ENCODE data around the gene TBC1D1.
A peak's percentile ranks its signal among the peaks of the same experiment; 100 is the strongest.

Gene TBC1D1

DNA sequence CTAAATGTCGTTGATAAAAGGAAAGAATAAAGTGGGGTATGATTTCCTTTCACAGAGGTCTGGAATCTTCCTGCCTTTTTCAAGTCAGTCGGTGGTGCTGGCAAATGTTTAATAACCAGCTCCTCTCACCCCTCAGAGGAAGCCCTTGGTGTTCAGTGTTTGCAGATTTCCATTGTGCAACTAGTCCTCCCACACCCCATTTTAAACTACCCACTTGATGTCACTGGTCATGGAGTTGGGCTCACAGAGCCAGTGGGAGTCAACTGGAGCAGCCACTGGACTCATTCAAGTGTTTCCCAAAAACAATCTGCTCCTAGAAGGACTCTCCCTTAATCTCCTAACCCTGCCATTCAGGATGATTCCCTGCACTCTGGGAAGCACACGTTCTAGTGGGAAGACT lies 218.5 kb downstream of the TBC1D1 start:
- WGBS, result 73% methylated on average over 2 of the region's 3 CpGs
- no peak overlapping the region for H2AFZ ChIP-seq (ENCODE audit: low read depth, low read length)

DNA sequence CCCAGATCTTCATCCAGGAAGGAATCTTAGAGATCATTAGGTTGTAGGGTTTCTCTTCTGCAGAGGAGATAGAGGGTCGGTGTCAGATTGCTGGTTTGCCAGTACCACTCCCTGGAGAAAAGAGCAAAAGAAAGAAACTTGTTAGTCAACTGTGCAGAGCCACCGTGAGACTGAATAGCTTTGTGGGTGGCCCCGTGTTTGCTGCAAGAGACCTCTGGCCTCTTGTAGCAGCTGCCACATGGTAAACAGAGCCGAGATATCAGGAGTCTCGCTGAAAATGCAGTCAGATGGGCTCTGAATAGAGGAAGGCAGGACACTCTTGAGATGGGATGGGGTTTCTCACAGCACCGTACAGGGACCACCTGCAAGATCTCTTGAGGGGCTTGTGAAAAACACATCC lies 219.0 kb downstream of the TBC1D1 start:
- H3K79me1 ChIP-seq (replicated peaks; ENCODE audit: low read length, poor library complexity, severe bottlenecking), result peaks cover 11% of the 10 kb centered on the region
- H2AK5ac ChIP-seq (ENCODE audit: low read length, severe bottlenecking), result no peak overlapping the region
- no peak overlapping the region for H2BK120ac ChIP-seq (ENCODE audit: low read depth, low read length)
- WGBS, result 24% methylated on average over 6 of the region's 6 CpGs
- H3K18ac ChIP-seq (ENCODE audit: low read depth in 1 of 2, low read length in 2 of 2), result no peak overlapping the region
- no peak overlapping the region for H4K8ac ChIP-seq (ENCODE audit: low read length)
- H4K91ac ChIP-seq (ENCODE audit: low read length), result no peak overlapping the region
- H3K4me2 ChIP-seq (ENCODE audit: low read length, poor library complexity, severe bottlenecking), result no peak overlapping the region
- no peak overlapping the region for H2AFZ ChIP-seq (ENCODE audit: low read depth, low read length)
- H3K4me3 ChIP-seq (ENCODE audit: insufficient read depth in 1 of 2, low read depth in 1 of 2, low read length in 2 of 2), result no peak overlapping the region
- no peak overlapping the region for H3K27ac ChIP-seq (ENCODE audit: low read length, poor library complexity, severe bottlenecking)
- peak; percentile 68 for DNase-seq
- H2BK15ac ChIP-seq (ENCODE audit: low read depth, poor library complexity, severe bottlenecking), result no peak overlapping the region
- no peak overlapping the region for H3K14ac ChIP-seq (ENCODE audit: low read length in 2 of 2)
- peaks cover 3 to 19% of the 10 kb centered on the region in 2 experiments for H3K36me3 ChIP-seq (ENCODE audit: control insufficient read depth in 1 of 2, insufficient read depth in 2 of 2, low read depth in 1 of 2, low read length in 2 of 2)
- no peaks in the 10 kb centered on the region for H3K9me3 ChIP-seq (ENCODE audit: control insufficient read depth, low read length)
- H3K4ac ChIP-seq (ENCODE audit: low read depth in 1 of 2, low read length in 2 of 2), result no peak overlapping the region
- no peak overlapping the region for H2BK5ac ChIP-seq (ENCODE audit: low read depth, low read length, poor library complexity, severe bottlenecking)
- H3K9ac ChIP-seq (ENCODE audit: low read length), result no peak overlapping the region
- no peaks in the 10 kb centered on the region for H3K27me3 ChIP-seq (ENCODE audit: control insufficient read depth in 1 of 2, insufficient read depth in 1 of 2, low read length in 2 of 2)
- H3K4me1 ChIP-seq (ENCODE audit: control insufficient read depth, insufficient read depth, low read depth, low read length), result peaks cover 14% of the 10 kb centered on the region
- H3K23ac ChIP-seq (ENCODE audit: low read length in 2 of 2), result no peak overlapping the region
- H2BK12ac ChIP-seq (ENCODE audit: low read length in 2 of 2), result no peak overlapping the region

More for the DNA sequence above, 218.5 kb downstream of the TBC1D1 start:
- Histone ChIP-seq H2BK5ac (ENCODE audit: low read depth, low read length, poor library complexity, severe bottlenecking) (no peak overlapping the region), H3K4ac (ENCODE audit: low read depth in 1 of 2, low read length in 2 of 2) (no peak overlapping the region), H3K9me3 (ENCODE audit: control insufficient read depth, low read length) (no peaks in the 10 kb centered on the region), H3K18ac (ENCODE audit: low read depth in 1 of 2, low read length in 2 of 2) (no peak overlapping the region), H2AK5ac (ENCODE audit: low read length, severe bottlenecking) (no peak overlapping the region), H3K4me1 (ENCODE audit: control insufficient read depth, insufficient read depth, low read depth, low read length) (peaks cover 14% of the 10 kb centered on the region), H2BK120ac (ENCODE audit: low read depth, low read length) (no peak overlapping the region), H3K23ac (ENCODE audit: low read length in 2 of 2) (no peak overlapping the region), H3K79me1 (replicated peaks; ENCODE audit: low read length, poor library complexity, severe bottlenecking) (peaks cover 11% of the 10 kb centered on the region), H3K14ac (ENCODE audit: low read length in 2 of 2) (no peak overlapping the region), H4K91ac (ENCODE audit: low read length) (no peak overlapping the region), H4K8ac (ENCODE audit: low read length) (no peak overlapping the region), H3K4me2 (ENCODE audit: low read length, poor library complexity, severe bottlenecking) (no peak overlapping the region), H3K4me3 (ENCODE audit: insufficient read depth in 1 of 2, low read depth in 1 of 2, low read length in 2 of 2) (no peak overlapping the region), H2BK12ac (ENCODE audit: low read length in 2 of 2) (peak overlapping the region in 1 of 2 experiments; percentile 25), H3K27me3 (ENCODE audit: control insufficient read depth in 1 of 2, insufficient read depth in 1 of 2, low read length in 2 of 2) (no peaks in the 10 kb centered on the region), H3K9ac (ENCODE audit: low read length) (no peak overlapping the region), H3K27ac (ENCODE audit: low read length, poor library complexity, severe bottlenecking) (no peak overlapping the region), H3K36me3 (ENCODE audit: control insufficient read depth in 1 of 2, insufficient read depth in 2 of 2, low read depth in 1 of 2, low read length in 2 of 2) (peaks cover 3 to 21% of the 10 kb centered on the region in 2 experiments), H2BK15ac (ENCODE audit: low read depth, poor library complexity, severe bottlenecking) (no peak overlapping the region)
- DNase-seq, result no peak

DNA sequence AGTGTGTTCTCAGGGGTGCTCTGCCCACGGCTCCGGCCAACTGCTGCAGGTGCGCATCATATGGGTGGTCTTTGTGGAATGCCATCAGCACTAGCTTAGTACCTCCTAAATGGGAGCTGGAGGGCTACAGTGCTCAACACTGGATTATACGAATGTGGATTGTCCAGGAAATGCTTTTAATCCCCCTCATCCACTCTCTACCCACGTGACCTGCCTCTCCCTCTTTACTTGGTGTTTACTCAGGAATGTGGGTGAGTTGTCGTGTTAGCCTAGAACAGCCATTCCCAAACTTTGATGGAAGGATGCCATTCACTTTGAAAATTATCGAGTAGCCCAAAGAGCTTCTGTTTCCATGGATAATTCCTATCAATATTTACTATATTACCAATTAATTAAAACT lies 220.1 kb downstream of the TBC1D1 start:
- H3K4me2 ChIP-seq (ENCODE audit: low read length, poor library complexity, severe bottlenecking), result no peak overlapping the region
- H3K79me1 ChIP-seq (replicated peaks; ENCODE audit: low read length, poor library complexity, severe bottlenecking), result peaks cover 10% of the 10 kb centered on the region
- H2AFZ ChIP-seq (ENCODE audit: low read depth, low read length), result no peak overlapping the region
- no peak overlapping the region for H3K14ac ChIP-seq (ENCODE audit: low read length in 2 of 2)
- H2BK120ac ChIP-seq (ENCODE audit: low read depth, low read length), result no peak overlapping the region
- H3K18ac ChIP-seq (ENCODE audit: low read depth in 1 of 2, low read length in 2 of 2), result peak overlapping the region in 1 of 2 experiments; percentile 28
- peak overlapping the region in 1 of 2 experiments; percentile 67 for H2BK12ac ChIP-seq (ENCODE audit: low read length in 2 of 2)
- no peak overlapping the region for H2BK15ac ChIP-seq (ENCODE audit: low read depth, poor library complexity, severe bottlenecking)
- H2AK5ac ChIP-seq (ENCODE audit: low read length, severe bottlenecking), result no peak overlapping the region
- no peak overlapping the region for H3K27ac ChIP-seq (ENCODE audit: low read length, poor library complexity, severe bottlenecking)
- H3K36me3 ChIP-seq (ENCODE audit: control insufficient read depth in 1 of 2, insufficient read depth in 2 of 2, low read depth in 1 of 2, low read length in 2 of 2), result peaks cover 4 to 20% of the 10 kb centered on the region in 2 experiments
- H3K9ac ChIP-seq (ENCODE audit: low read length), result no peak overlapping the region
- no peaks in the 10 kb centered on the region for H3K27me3 ChIP-seq (ENCODE audit: control insufficient read depth in 1 of 2, insufficient read depth in 1 of 2, low read length in 2 of 2)
- no peaks in the 10 kb centered on the region for H3K9me3 ChIP-seq (ENCODE audit: control insufficient read depth, low read length)
- H3K23ac ChIP-seq (ENCODE audit: low read length in 2 of 2), result no peak overlapping the region
- H3K4ac ChIP-seq (ENCODE audit: low read depth in 1 of 2, low read length in 2 of 2), result no peak overlapping the region
- DNase-seq, result no peak
- peaks cover 13% of the 10 kb centered on the region for H3K4me1 ChIP-seq (ENCODE audit: control insufficient read depth, insufficient read depth, low read depth, low read length)
- H4K91ac ChIP-seq (ENCODE audit: low read length), result no peak overlapping the region
- no peak overlapping the region for H4K8ac ChIP-seq (ENCODE audit: low read length)
- no peak overlapping the region for H2BK5ac ChIP-seq (ENCODE audit: low read depth, low read length, poor library complexity, severe bottlenecking)
- H3K4me3 ChIP-seq (ENCODE audit: insufficient read depth in 1 of 2, low read depth in 1 of 2, low read length in 2 of 2), result no peak overlapping the region
- 75% methylated on average over 5 of the region's 7 CpGs for WGBS

DNA sequence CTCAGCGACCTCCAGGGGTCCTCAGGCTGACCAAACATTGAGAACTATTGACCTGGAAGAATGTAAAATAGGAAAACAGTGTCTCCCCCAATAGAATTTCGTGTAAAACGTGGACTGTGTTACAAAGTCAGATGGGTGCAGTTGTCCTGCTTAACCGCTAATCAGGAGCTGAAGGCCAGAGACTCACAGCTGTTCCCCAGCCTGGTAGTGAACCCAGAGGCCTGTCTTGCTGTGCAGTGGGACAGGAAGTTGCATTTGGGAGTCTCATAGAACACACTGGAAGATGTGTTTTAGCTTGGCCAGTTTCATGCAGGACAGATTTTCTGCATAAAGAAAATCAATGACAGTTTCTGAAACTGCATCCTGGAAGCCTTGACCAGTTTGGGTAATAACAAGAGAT lies 220.8 kb downstream of the TBC1D1 start:
- H3K4ac ChIP-seq (ENCODE audit: low read depth in 1 of 2, low read length in 2 of 2), result no peak overlapping the region
- H3K4me2 ChIP-seq (ENCODE audit: low read length, poor library complexity, severe bottlenecking), result no peak overlapping the region
- no peak overlapping the region for H2BK120ac ChIP-seq (ENCODE audit: low read depth, low read length)
- WGBS, result 81% methylated on average over 4 of the region's 4 CpGs
- no peak overlapping the region for H3K18ac ChIP-seq (ENCODE audit: low read depth in 1 of 2, low read length in 2 of 2)
- H3K27me3 ChIP-seq (ENCODE audit: control insufficient read depth in 1 of 2, insufficient read depth in 1 of 2, low read length in 2 of 2), result no peaks in the 10 kb centered on the region
- no peak overlapping the region for H2AFZ ChIP-seq (ENCODE audit: low read depth, low read length)
- no peak overlapping the region for H3K4me3 ChIP-seq (ENCODE audit: insufficient read depth in 1 of 2, low read depth in 1 of 2, low read length in 2 of 2)
- H3K36me3 ChIP-seq (ENCODE audit: control insufficient read depth in 1 of 2, insufficient read depth in 2 of 2, low read depth in 1 of 2, low read length in 2 of 2), result peaks cover 10 to 19% of the 10 kb centered on the region in 2 experiments
- H4K8ac ChIP-seq (ENCODE audit: low read length), result no peak overlapping the region
- no peak overlapping the region for H2BK5ac ChIP-seq (ENCODE audit: low read depth, low read length, poor library complexity, severe bottlenecking)
- no peak overlapping the region for H3K14ac ChIP-seq (ENCODE audit: low read length in 2 of 2)
- DNase-seq, result no peak
- no peak overlapping the region for H3K9ac ChIP-seq (ENCODE audit: low read length)
- no peak overlapping the region for H3K27ac ChIP-seq (ENCODE audit: low read length, poor library complexity, severe bottlenecking)
- H2BK12ac ChIP-seq (ENCODE audit: low read length in 2 of 2), result peak overlapping the region in 1 of 2 experiments; percentile 45
- H3K9me3 ChIP-seq (ENCODE audit: control insufficient read depth, low read length), result no peaks in the 10 kb centered on the region
- H4K91ac ChIP-seq (ENCODE audit: low read length), result no peak overlapping the region
- H3K4me1 ChIP-seq (ENCODE audit: control insufficient read depth, insufficient read depth, low read depth, low read length), result peaks cover 6% of the 10 kb centered on the region
- H3K79me1 ChIP-seq (replicated peaks; ENCODE audit: low read length, poor library complexity, severe bottlenecking), result peaks cover 9% of the 10 kb centered on the region
- no peak overlapping the region for H2BK15ac ChIP-seq (ENCODE audit: low read depth, poor library complexity, severe bottlenecking)
- no peak overlapping the region for H2AK5ac ChIP-seq (ENCODE audit: low read length, severe bottlenecking)
- H3K23ac ChIP-seq (ENCODE audit: low read length in 2 of 2), result no peak overlapping the region

Measured in mesenchymal stem cell (in vitro differentiated cells and primary cell).